IMR-90 (cell line): Measurements from ENCODE around the gene DNMT3B. TPM values are rescaled to one million over a fixed set of nuclear protein-coding genes. Genes with fewer than 3 reads are reported as not detected.

ENCODE experiments used
- ATAC-seq: fragments of 200-7000 bp; cut with Tn5 transposase; 2 replicates; pipeline ENCODE4 v1.9.1; 2020; ENCODE audit warnings: low read depth, mild to moderate bottlenecking, moderate library complexity
- BruUV-seq: library from RNA; stranded (reverse); fragments of 400-500 nt; replicated peaks from 2 replicates; lab custom pipeline; 2021; lab: Mats Ljungman, UMichigan
- CTCF ChIA-PET: fragments of 300-600 bp; formaldehyde crosslinking; extraction: SDS; loops from one replicate; lab custom pipeline; 2021; ENCODE audit warnings: antibody characterized with exemption; lab: Yijun Ruan, JAX
- POLR2A ChIA-PET: fragments of 300-600 bp; sonication (Branson Sonifier 250); formaldehyde crosslinking; loops from one replicate; lab custom pipeline; 2022; ENCODE audit warnings: antibody characterized with exemption; ENCODE audit not compliant: unreplicated experiment; lab: Charles Lee
- DNase-seq: peaks from one replicate; pipeline ENCODE4 v3.0.0; 2013
- H2AFZ ChIP-seq: replicated peaks from 2 replicates; pipeline ENCODE3; 2013; ENCODE audit warnings: low read length, mild to moderate bottlenecking; ENCODE audit not compliant: poor library complexity
- H2AK5ac ChIP-seq: 2 replicates; pipeline ENCODE4 v1.6.1; 2013; ENCODE audit warnings: low read depth, low read length, inconsistent platforms
- H2AK9ac ChIP-seq: replicated peaks from 2 replicates; pipeline ENCODE3; 2013; ENCODE audit warnings: mild to moderate bottlenecking, low read depth, low read length, moderate library complexity; ENCODE audit not compliant: poor library complexity
- H2BK120ac ChIP-seq: 2 replicates; pipeline ENCODE4 v1.6.1; 2013; ENCODE audit warnings: low read depth, low read length, inconsistent platforms
- H2BK15ac ChIP-seq: 3 replicates; pipeline ENCODE4 v1.6.1; 2013; ENCODE audit warnings: low read depth, low read length, inconsistent platforms
- H2BK20ac ChIP-seq: 2 replicates; pipeline ENCODE4 v1.6.1; 2013; ENCODE audit warnings: low read depth, mild to moderate bottlenecking, inconsistent platforms, low read length, moderate library complexity
- H2BK5ac ChIP-seq: 2 replicates; pipeline ENCODE4 v1.6.1; 2013; ENCODE audit warnings: mild to moderate bottlenecking, low read depth, low read length, inconsistent platforms; ENCODE audit not compliant: poor library complexity, severe bottlenecking
- H3K14ac ChIP-seq: replicated peaks from 2 replicates; pipeline ENCODE4 v1.6.1; 2013; ENCODE audit warnings: low read depth, low read length, inconsistent platforms
- H3K18ac ChIP-seq: 2 replicates; pipeline ENCODE4 v1.6.1; 2013; ENCODE audit warnings: low read depth, low read length, control low read depth
- H3K23ac ChIP-seq: 2 replicates; pipeline ENCODE4 v1.6.1; 2013; ENCODE audit warnings: low read depth, low read length, inconsistent platforms
- H3K27ac ChIP-seq: 2 replicates; pipeline ENCODE4 v1.5.1; 2013; ENCODE audit warnings: mild to moderate bottlenecking, control low read depth, low read length; ENCODE audit not compliant: insufficient read depth
- H3K27me3 ChIP-seq: 2 replicates; pipeline ENCODE4 v1.6.1; 2013; ENCODE audit warnings: low read length; ENCODE audit not compliant: control insufficient read depth, insufficient read depth
- H3K36me3 ChIP-seq: 2 replicates; pipeline ENCODE4 v1.6.1; 2013; ENCODE audit warnings: low read length, mixed read lengths; ENCODE audit not compliant: control insufficient read depth, insufficient read depth
- H3K4ac ChIP-seq: 2 replicates; pipeline ENCODE4 v1.6.1; 2013; ENCODE audit warnings: low read depth, low read length, inconsistent platforms
- H3K4me1 ChIP-seq: 2 replicates; pipeline ENCODE4 v1.6.1; 2013; ENCODE audit warnings: low read length, mixed read lengths; ENCODE audit not compliant: control insufficient read depth, insufficient read depth
- H3K4me2 ChIP-seq: 2 replicates; pipeline ENCODE4 v1.6.1; 2013; ENCODE audit warnings: low read depth, mild to moderate bottlenecking, control low read depth, low read length, moderate library complexity
- H3K4me3 ChIP-seq: 2 replicates; pipeline ENCODE4 v1.5.1; 2013; ENCODE audit warnings: low read depth, mild to moderate bottlenecking, control low read depth, low read length, moderate library complexity; ENCODE audit not compliant: insufficient read depth
- H3K56ac ChIP-seq: 2 replicates; pipeline ENCODE4 v1.6.1; 2013; ENCODE audit warnings: low read length, inconsistent platforms; ENCODE audit not compliant: insufficient read depth; ENCODE audit errors: extremely low read depth
- H3K79me1 ChIP-seq, 2 experiments: 2 replicates each; pipeline ENCODE4 v1.6.1; 2013; ENCODE audit warnings: low read length in 2 of 2, inconsistent platforms in 1 of 2, low read depth in 1 of 2
- H3K9ac ChIP-seq: 2 replicates; pipeline ENCODE4 v1.6.1; 2013; ENCODE audit warnings: low read depth, low read length, control low read depth
- H3K9me1 ChIP-seq: 2 replicates; pipeline ENCODE4 v1.6.1; 2013; ENCODE audit warnings: low read length, inconsistent platforms; ENCODE audit not compliant: insufficient read depth
- H3K9me3 ChIP-seq: 2 replicates; pipeline ENCODE4 v1.6.1; 2013; ENCODE audit warnings: low read length; ENCODE audit not compliant: control insufficient read depth, insufficient read depth
- H4K20me1 ChIP-seq: 2 replicates; pipeline ENCODE4 v1.6.1; 2013; ENCODE audit warnings: low read length, inconsistent platforms; ENCODE audit not compliant: insufficient read depth
- H4K5ac ChIP-seq: 2 replicates; pipeline ENCODE4 v1.6.1; 2013; ENCODE audit warnings: mild to moderate bottlenecking, low read depth, low read length, control low read depth
- H4K8ac ChIP-seq, 2 experiments: 2 replicates each; pipeline ENCODE4 v1.6.1; 2013; ENCODE audit warnings: low read depth in 2 of 2, low read length in 2 of 2, control low read depth in 1 of 2, inconsistent platforms in 1 of 2
- H4K91ac ChIP-seq: 2 replicates; pipeline ENCODE4 v1.6.1; 2013; ENCODE audit warnings: low read depth, low read length, inconsistent platforms; ENCODE audit not compliant: insufficient read depth
- BHLHE40 ChIP-seq: fragments of 150-350 bp; IDR thresholded peaks from 2 replicates; pipeline ENCODE4 v1.6.1; 2016; ENCODE audit warnings: mild to moderate bottlenecking, low read depth, low read length
- CTCF ChIP-seq: conservative IDR thresholded peaks from 2 replicates; pipeline ENCODE4 v1.5.1; 2012; ENCODE audit warnings: mild to moderate bottlenecking, low read depth, low read length, improper control_type of control experiment
- FOS ChIP-seq: fragments of 150-350 bp; IDR thresholded peaks from 2 replicates; pipeline ENCODE4 v1.6.1; 2016; ENCODE audit warnings: low read depth, low read length
- NFE2L2 ChIP-seq: fragments of 150-350 bp; IDR thresholded peaks from 2 replicates; pipeline ENCODE4 v1.6.1; 2016; ENCODE audit warnings: low read depth, mild to moderate bottlenecking, low read length
- RFX5 ChIP-seq: IDR thresholded peaks from 2 replicates; pipeline ENCODE4 v1.8.0; 2012; ENCODE audit warnings: low read depth, mild to moderate bottlenecking, low read length, moderate library complexity
- SMC3 ChIP-seq: fragments of 150-350 bp; IDR thresholded peaks from 2 replicates; pipeline ENCODE4 v1.6.1; 2016; ENCODE audit warnings: low read depth, mild to moderate bottlenecking, antibody characterized with exemption, low read length, moderate library complexity
- USF2 ChIP-seq: fragments of 150-350 bp; IDR thresholded peaks from 2 replicates; pipeline ENCODE4 v1.6.1; 2017; ENCODE audit warnings: mild to moderate bottlenecking, antibody characterized with exemption, low read length, low read depth
- WGBS, 2 experiments: methylation state at CpG; one replicate each; pipeline versions ENCODE4 v1.1.5 to v1.1.7; 2013; ENCODE audit warnings: missing lambda C conversion rate in 2 of 2; ENCODE audit not compliant: insufficient read length in 1 of 2; ENCODE audit errors: extremely low coverage in 2 of 2; 5-methylcytosine and 5-hydroxymethylcytosine counted together
- dilution Hi-C: fragments of 300-500 bp; cut with HindIII; formaldehyde crosslinking; loops from one replicate; pipeline ENCODE4 v1.14.3; 2018; ENCODE audit warnings: low sequenced_read_pairs; ENCODE audit not compliant: unreplicated experiment
- in situ Hi-C: fragments of 300-500 bp; cut with MboI; formaldehyde crosslinking; loops from 3 replicates; pipeline ENCODE4 v1.14.3; 2019; ENCODE audit warnings: low sequenced_read_pairs, inconsistent platforms, mixed read lengths
- intact Hi-C: fragments of 100-400 bp; cut with micrococcal nuclease; formaldehyde crosslinking; loops from 2 replicates; pipeline ENCODE4 v1.10.0; 2022
- polyA plus RNA-seq, 3 experiments: library from polyadenylated mRNA; depleted of rRNA; stranded (reverse); fragments of >200 nt; gene quantifications; 2 replicates each; pipeline ENCODE4 v1.2.3, GENCODE V29; 2012; ENCODE audit warnings: low replicate concordance in 1 of 3
- total RNA-seq: library from RNA; depleted of rRNA; stranded (reverse); fragments of >200 nt; gene quantifications from 2 replicates; pipeline ENCODE4 v1.2.3, GENCODE V29; 2012

DNMT3B gene
- total and polyA plus RNA-seq, 2 of the 4 experiments (the other 2 are of a cell fraction) = 1.3 to 1.9 TPM

- TF ChIP-seq NFE2L2 = no peak
Measured at GRCh38 chr20:32784369-32785080, 22.3 kb downstream of the DNMT3B start (continued).

- CTCF ChIA-PET = no interaction called here
Measured at GRCh38 chr20:32786059-32786760, 24.0 kb downstream of the DNMT3B start.

More at GRCh38 chr20:32786059-32786760, 24.0 kb downstream of the DNMT3B start:
- Histone ChIP-seq H2BK20ac (no peak overlapping the region), H3K9me1 (peaks cover 6% of the 10 kb centered on the region; the same call in 1 of the 2 replicates), H3K4ac (no peak overlapping the region), H3K18ac (no peak overlapping the region), H3K27ac (no peak overlapping the region), H4K20me1 (no peaks in the 10 kb centered on the region; the same call in 1 of the 2 replicates), H2BK15ac (no peak overlapping the region), H3K9ac (no peak overlapping the region), H3K79me1 (0 out of 4 replicates have a peak, but pooled peaks cover 0 to 3% of the 10 kb centered on the region in 2 experiments), H4K8ac (no peak overlapping the region), H2AK5ac (no peak overlapping the region), H3K23ac (no peak overlapping the region), H3K56ac (no peak overlapping the region), H3K27me3 (no peaks in the 10 kb centered on the region), H2BK120ac (no peak overlapping the region), H4K91ac (no peak overlapping the region), H2AFZ (no peak overlapping the region), H2AK9ac (no peak overlapping the region), H3K4me1 (no peaks in the 10 kb centered on the region), H3K36me3 (peaks cover 3% of the 10 kb centered on the region; the same call in 1 of the 2 replicates), H3K9me3 (no peaks in the 10 kb centered on the region), H3K4me2 (no peak overlapping the region), H4K5ac (no peak overlapping the region), H3K14ac (no peak overlapping the region), H2BK5ac (no peak overlapping the region), H3K4me3 (no peak overlapping the region)
- in situ Hi-C loops = loop anchor here (10.0 kb wide), 1 partner anchor 159 kb away; no protein-coding TSS in a partner anchor
- TF ChIP-seq CTCF (no peak), RFX5 (no peak), SMC3 (no peak), BHLHE40 (no peak), USF2 (no peak), FOS (no peak)
- POLR2A ChIA-PET = no interaction called here
- intact Hi-C loops = no loop called here
- dilution Hi-C loops = no loop called here
- BruUV-seq = no TSS peak
- ATAC-seq = no peak
- DNase-seq = no peak
- 97% methylated on average over 6 of the region's 16 CpGs; no CpG with 5 or more reads in 1 of the 2 experiments for whole genome bisulfite sequencing, 2 experiments
